GM13977 (cell line): ENCODE data around the gene COL26A1.
A peak's percentile ranks its signal among the peaks of the same experiment; 100 is the strongest.

Source experiments
- DNase-seq: peaks from one replicate; pipeline ENCODE4 v3.0.0; 2012; ENCODE audit warnings: low spot score
- in situ Hi-C: fragments of 300-500 bp; cut with MboI; formaldehyde crosslinking; loops from one replicate; pipeline ENCODE4 v1.12.0; 2022; ENCODE audit warnings: low sequenced_read_pairs, low pct_unique_long_range_greater_than_20kb, mixed read lengths, inconsistent platforms; ENCODE audit not compliant: unreplicated experiment
- TF ChIP-seq, protein P1 (sequence below): IDR thresholded peaks from 2 replicates; pipeline ENCODE4 v1.5.1; 2012; ENCODE audit warnings: mild to moderate bottlenecking, control low read depth; ENCODE audit not compliant: insufficient read depth; ENCODE audit errors: extremely low read depth, missing control alignments

Gene COL26A1

GRCh38 chr7:101536668-101537067 lies 174.0 kb downstream of the COL26A1 start:
- in situ Hi-C loops, result no loop called here
- TF ChIP-seq, protein P1, sequence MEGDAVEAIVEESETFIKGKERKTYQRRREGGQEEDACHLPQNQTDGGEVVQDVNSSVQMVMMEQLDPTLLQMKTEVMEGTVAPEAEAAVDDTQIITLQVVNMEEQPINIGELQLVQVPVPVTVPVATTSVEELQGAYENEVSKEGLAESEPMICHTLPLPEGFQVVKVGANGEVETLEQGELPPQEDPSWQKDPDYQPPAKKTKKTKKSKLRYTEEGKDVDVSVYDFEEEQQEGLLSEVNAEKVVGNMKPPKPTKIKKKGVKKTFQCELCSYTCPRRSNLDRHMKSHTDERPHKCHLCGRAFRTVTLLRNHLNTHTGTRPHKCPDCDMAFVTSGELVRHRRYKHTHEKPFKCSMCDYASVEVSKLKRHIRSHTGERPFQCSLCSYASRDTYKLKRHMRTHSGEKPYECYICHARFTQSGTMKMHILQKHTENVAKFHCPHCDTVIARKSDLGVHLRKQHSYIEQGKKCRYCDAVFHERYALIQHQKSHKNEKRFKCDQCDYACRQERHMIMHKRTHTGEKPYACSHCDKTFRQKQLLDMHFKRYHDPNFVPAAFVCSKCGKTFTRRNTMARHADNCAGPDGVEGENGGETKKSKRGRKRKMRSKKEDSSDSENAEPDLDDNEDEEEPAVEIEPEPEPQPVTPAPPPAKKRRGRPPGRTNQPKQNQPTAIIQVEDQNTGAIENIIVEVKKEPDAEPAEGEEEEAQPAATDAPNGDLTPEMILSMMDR, result no peak
- DNase-seq, result no peak

DNA sequence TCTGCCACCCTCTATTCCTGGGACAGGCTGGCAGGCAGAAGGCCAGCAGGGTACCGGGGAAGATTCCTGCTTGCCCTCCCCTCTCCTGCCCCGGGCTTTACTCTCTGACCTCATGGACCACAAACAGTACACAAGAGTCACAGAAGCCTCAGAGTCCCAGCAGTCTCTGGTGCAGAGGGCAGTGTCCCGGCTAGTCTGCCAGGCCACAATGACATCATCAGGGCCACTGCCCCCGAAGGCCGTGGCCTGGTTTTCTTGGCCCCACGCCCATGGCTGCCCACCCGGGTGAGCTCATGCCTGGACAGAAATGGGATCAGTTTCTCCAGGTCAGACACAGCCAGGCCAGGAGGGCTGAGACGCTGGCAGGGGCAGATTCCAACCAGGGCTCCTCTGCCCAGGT lies 174.5 kb downstream of the COL26A1 start:
- in situ Hi-C loops, result no loop called here
- TF ChIP-seq, protein P1, result no peak
- no peak for DNase-seq

DNA sequence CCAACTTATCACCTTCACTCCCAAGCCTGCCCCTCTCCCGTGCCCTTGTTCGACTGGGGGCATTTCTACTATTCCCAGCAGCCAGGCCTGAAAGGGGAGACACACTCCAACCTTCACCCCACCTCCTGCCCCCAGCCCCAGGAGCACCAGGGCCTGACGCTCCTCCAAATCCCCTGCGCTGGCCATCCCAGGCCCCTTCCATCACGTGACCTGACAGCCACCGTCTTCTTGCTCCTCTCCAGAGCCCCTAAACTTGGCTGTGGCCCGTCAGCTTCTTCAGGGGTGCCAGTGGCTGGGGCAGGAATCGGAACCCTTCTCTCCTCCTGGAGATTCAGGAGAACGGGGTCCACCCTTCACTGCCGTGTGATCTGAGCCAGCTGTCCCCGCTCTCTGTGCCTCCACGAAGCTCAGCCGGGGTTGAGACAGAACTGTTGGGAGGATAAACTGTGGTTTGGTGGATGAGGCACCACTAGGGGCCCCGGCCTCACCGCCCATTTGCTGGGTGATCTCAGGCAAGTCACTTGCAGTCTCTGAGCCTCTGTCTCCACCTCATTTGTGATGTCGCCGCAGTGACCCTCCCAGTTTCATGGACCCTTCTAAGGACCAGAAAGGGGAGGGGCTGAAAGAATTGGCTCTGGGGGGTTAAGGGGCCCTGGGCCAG lies 175.4 kb downstream of the COL26A1 start:
- in situ Hi-C loops, result no loop called here
- no peak for DNase-seq
- TF ChIP-seq, protein P1, result no peak

DNA sequence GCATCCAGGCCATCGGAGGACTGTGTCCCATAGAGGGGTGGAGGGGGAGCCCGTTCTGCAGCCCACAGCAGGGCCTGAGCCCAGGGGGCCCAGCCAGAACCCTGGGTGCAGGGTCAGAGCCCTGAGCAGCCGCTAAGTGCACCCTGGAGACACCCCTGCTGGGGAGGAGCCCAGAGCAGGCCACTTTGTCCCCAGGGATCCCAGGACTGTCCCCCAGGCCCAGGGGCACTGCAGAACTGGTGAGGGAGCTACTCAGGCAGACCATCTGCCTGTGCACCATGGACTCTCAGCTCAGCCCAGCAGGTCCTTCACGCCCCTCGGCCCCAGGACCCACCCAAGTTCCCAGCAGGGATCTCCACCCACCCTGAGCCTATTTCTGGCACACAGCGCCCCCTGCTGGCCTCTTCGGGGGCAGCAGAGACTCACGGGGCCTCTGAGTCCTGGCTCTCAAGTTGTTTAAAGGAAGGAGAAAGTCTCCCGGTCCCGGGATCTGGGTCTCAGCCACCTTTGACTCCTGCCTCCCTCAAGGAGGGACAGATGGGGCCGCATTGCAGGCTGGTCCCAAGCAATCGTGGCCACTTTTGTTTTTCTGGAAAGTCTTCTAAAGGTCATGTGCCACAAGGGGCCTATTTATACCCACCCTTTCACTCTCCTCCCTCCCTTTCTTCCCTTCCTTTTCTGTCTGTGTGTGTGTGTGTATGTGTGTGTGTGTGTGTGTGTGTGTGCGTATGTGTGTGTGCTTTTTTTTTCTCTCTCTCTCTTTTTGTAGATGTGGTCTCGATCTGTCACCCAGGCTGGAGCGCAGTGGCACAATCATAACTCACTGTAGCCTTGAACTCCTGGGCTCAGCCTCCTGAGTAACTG lies 176.2 kb downstream of the COL26A1 start:
- TF ChIP-seq, protein P1, result peak; percentile 91
- DNase-seq, result peak; percentile 82
- in situ Hi-C loops, result no loop called here

DNA sequence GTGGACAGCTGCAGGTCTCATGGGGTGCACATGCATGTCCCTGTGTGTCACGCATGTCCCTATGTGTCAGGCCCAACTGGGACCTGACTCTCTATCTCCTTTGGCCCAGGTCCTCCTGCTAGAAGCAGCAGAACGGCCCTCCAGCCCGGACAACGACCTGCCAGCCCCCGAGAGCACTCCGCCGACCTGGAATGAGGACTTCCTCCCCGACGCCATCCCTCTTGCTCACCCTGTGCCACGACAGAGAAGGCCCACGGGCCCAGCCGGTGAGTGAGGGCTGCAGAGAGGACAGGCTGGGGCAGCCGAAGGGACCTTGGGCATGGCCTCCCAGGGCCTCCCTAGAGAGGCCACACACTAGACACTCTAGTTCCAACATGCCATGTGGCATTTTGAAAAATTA lies 177.1 kb downstream of the COL26A1 start:
- DNase-seq, result no peak
- in situ Hi-C loops, result loop anchor here (10.0 kb wide), 2 partner anchors 725 to 855 kb away; partner anchors contain the start of gene PRKRIP1
- TF ChIP-seq, protein P1, result no peak

DNA sequence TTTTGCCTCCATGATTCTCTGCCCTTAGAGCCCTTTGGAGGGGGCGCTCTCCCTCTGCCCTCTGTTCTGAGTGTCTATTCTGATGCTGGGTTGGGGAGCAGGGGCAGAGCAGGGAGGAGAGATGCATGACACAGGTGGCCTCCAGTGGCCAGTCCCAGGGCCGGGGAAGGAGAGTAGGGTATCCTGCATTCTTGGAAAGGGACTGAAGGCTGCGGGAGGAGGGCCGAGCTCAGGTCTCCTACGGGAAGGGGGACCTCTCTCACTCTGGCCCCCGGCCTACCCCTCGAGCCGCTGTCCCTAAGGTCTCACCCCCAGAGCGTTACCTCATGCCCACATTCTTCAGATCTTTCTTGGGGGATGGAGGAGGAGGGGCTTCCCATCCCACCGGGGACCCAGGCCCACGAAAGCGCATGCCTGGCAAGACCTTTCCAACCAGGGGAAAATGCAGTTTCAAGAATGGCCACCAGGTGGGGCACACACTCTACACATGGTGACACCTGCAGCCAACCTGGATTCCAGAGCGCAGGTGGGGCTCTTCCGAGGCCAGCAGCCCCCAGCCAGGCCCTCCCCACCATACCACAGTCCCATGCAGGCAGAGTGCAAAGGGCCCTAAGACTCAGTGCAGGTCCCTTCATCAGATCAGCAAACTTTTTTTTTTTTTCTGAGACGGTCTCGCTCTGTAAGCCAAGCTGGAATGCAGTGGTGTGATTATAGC lies 180.0 kb downstream of the COL26A1 start:
- peak; percentile 78 for DNase-seq
- in situ Hi-C loops, result loop anchor here (10.0 kb wide), 2 partner anchors 722 to 852 kb away; partner anchors contain the start of gene PRKRIP1
- TF ChIP-seq, protein P1, result peak; percentile 92
